HTERT RPE-1 (cell line): ENCODE data around the gene PPP1R27.

Source experiments
- in situ Hi-C: fragments of 300-500 bp; cut with MboI; formaldehyde crosslinking; loops from 4 replicates; pipeline ENCODE4 v1.14.3; 2020; ENCODE audit warnings: low sequenced_read_pairs

Gene PPP1R27

GRCh38 chr17:81863123-81863675, 28.3 kb upstream of the PPP1R27 start:
- in situ Hi-C loops: no loop called here

DNA sequence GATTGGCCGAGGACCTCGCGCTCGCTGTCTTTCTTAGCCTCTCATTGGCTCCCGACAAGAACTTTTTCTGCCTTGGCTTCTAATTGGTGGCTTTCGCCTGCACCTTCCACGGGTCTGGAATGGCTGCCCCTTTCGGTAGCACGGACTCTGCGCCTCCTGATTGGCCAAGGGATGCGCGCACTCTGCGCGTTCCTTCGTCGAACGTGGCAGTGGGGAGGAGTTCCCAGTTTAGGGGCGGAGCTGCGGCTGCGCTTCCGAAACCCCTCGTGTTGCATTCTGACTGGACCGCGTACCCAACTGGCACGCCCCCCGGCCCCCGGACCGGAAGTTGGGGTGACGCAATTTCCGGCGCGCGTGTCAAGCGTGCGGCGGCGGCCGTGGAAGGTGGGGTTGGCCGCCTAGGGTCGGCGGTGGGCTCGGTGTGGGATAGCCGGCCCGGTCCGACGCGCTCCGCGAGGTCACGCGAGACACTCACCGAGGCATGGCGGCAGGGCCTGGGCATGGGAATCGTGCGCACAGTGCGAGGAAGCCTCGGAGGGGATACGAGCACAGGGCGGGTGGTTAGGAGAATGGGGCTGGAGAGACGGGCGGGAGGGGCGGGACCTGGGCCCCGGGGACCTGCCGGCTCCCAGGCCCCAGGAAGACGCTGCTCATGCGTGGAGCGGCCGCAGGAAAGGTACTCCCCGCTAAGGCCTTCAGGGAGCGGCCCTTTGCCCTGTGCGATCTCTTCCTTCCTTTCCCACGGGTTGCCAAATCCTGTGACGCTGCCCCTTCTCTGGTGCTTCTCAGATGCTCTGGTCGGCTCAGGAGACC, 26.1 kb upstream of the PPP1R27 start:
- in situ Hi-C loops: no loop called here

GRCh38 chr17:81859906-81860755, 25.3 kb upstream of the PPP1R27 start, which contains the start of gene P4HB:
TSS of gene P4HB (minus strand) at chr17:81860535. CDS start at chr17:81860471, 64 bp downstream.
- in situ Hi-C loops: no loop called here

DNA sequence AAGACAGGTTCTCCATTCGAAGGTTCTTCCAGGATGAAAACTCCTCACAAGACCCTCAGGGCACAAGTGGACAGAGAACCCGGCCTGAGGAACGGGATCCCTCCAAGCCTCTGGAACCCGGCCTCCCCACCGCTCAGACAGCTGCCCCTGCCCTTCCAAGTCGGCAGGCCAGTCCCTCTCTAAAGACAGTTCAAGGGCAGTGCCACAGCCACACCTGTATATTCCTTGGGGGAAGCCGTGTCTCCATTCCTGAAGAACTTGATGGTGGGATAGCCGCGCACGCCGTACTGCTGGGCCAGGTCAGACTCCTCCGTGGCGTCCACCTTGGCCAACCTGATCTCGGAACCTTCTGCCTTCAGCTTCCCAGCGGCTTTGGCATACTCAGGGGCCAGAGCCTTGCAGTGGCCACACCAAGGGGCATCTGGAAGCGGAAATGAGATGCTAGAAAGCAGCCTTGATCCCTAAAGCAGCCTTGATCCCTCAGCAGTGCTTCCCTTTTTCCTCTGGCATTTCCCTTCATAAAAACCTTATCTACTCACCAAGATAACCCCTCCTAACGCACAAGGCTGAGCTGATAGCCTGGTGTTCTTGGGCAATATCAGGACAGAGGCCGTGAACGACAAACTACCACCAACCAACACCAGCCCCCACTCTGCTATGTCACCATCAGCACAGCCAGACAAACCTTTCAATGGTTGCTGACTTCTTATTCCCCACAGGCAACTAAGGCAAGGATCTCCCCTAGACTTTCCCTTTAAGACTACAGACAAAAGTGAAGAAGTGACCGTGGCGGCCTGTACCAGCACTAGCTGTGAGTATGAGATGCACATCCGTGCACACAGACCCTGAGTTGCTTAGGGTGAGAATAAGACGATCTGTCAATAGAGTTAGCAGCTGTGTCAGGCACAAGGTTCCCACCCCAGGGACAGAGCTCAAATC, 24.4 kb upstream of the PPP1R27 start:
- in situ Hi-C loops: no loop called here

- in situ Hi-C loops: no loop called here
Observed at GRCh38 chr17:81858170-81858966, 23.5 kb upstream of the PPP1R27 start.

DNA sequence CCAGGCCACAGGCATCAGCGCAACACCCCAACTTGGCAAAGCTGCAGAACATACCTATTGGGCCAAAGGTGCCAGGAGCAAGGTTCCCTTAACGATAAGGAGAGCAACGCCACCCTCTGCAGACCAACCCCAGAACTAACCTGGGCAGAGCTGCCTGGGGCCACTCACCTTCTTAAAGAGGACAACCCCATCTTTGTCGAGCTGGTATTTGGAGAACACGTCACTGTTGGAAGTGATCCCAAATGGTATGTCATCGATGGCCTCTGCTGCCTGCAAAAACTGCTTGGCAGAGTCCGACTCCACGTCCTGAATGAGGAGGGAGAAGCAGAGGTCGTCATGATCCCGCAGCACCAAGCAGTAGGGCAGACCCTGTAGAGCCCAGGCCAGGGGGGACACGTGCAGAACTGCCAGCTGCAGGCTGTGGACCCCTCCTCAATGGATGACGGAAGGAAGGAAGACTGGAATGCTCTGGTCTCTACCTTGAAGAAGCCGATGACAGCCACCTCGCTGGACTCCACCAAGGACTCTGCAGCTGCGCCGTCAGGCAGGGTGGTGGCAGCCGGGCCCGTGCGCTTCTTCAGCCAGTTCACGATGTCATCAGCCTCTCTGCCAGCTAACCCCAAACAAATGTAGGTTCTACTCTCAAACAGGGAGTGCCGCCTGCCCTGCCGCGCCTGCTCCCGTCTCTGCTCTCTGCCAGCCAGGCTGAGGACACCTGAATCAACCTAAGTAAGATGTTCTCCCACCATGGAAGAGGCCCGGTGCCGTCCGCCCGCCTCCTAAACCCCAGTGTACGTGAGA, 20.3 kb upstream of the PPP1R27 start:
- in situ Hi-C loops: no loop called here

DNA sequence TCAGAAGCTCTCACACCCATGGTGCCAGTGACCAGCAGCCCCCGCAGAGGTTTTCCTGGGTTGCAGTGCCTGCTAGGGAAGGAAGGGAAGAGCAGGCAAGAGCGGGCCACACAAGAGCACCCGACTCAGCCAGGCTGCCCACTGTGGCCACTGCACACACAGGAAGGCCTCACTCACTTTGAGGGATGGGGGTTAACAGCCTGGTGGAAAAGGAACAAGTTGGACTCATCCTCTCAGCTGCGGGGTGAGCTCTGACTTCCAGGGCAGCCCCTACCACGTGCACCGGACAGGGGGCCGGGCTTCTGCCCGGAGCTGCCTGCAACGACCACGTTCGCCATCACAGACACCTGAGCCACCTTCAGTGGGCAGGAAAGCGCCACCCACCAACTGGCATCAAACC, 17.4 kb upstream of the PPP1R27 start:
- in situ Hi-C loops: no loop called here

- in situ Hi-C loops: no loop called here
Observed at GRCh38 chr17:81851423-81851822, 16.6 kb upstream of the PPP1R27 start.

DNA sequence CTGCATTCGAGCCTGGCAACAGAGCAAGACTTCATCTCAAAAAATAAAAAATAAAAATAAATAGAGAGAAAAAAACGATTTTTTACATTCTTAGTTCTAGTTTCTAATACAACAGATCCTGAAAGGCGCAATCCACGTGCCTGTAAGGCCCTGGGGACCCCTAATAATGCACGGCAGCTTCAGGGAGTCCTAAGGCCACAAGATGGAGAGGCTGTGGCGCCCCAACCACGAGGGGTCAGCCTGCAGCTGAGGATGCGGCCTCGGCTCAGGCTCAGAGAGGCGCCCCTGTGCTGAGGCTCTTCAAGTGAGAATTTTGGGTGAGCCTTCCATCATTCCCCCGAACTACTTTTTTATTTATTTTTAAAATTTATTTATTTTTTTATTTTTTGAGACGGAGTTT, 14.6 kb upstream of the PPP1R27 start:
- in situ Hi-C loops: no loop called here

GRCh38 chr17:81846743-81847689, 12.2 kb upstream of the PPP1R27 start:
- in situ Hi-C loops: no loop called here

GRCh38 chr17:81845881-81846742, 11.3 kb upstream of the PPP1R27 start:
- in situ Hi-C loops: no loop called here

- in situ Hi-C loops: no loop called here
Observed at GRCh38 chr17:81845361-81845760, 10.5 kb upstream of the PPP1R27 start.

DNA sequence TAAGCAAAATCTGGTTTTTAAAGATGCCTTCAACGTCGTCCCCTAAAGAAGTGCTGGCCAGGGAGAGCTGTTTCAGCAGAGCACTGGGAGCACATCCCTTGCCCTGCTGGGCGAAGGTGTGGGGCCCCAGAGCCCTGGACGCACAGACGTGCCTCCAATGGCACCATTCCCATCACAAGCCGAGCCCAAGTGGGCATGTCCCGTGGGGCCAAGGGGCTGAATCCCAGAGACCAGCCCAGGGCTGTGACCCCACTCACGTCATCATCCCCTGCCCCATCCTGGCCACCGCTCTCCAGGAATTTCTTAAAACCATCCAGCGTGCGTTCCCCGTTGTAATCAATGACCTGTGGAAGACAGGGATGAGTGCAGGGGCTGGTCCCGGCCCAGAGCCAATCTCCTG, 10.0 kb upstream of the PPP1R27 start:
- in situ Hi-C loops: no loop called here

GRCh38 chr17:81844327-81844851, 9.5 kb upstream of the PPP1R27 start:
- in situ Hi-C loops: no loop called here

DNA sequence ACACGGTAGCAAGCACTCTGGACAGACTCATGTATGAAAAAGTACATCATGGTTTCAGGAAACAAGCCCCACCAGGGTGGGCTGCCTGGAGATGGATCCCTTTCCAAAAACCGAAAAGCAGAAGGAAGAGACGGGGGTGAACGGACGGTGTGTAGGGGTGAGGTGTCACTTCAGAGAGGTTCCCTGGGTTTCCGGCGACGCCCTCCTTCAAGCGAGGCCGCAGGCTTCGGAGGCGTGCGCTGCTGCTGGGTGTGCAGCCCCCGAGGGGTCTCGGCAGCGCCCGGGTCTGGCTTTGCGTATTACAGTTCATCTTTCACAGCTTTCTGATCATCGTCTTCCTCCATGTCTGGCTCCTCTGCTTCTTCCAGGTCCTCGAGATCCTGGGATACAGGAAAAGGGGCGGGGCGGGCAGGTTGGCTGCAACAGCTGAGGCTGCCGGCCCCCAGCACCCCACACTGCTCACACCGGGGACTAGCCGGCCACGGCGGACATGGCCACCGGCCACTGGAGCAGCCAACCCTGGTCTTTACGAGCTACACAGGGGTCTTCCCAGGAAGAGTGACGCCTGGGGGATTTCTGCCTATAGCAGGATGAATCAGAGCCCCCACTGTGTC, 9.0 kb upstream of the PPP1R27 start:
- in situ Hi-C loops: no loop called here
